Measurements from ENCODE around the gene PTCD3.

Gene PTCD3

GRCh38 chr2:86123328-86123925, 17.4 kb downstream of the PTCD3 start:
- no peaks in the 10 kb centered on the region for H3K4me1 ChIP-seq (ENCODE audit: control insufficient read depth, insufficient read depth, low read length)
- ChIA-PET CTCF (no interaction called here), POLR2A (no interaction called here)
- no peak for TF ChIP-seq ZNF426 (tag by site-specific recombination; IDR thresholded peaks at IDR 0.05)
- TF ChIP-seq SCRT2 (tag by site-specific recombination; IDR thresholded peaks at IDR 0.05): peak; percentile 67
- no peak overlapping the region for H3K27ac ChIP-seq (ENCODE audit: extremely low read depth, low read depth, low read length)
- H3K36me3 ChIP-seq (ENCODE audit: control insufficient read depth in 2 of 2, insufficient read depth in 1 of 2, low read length in 2 of 2): peaks cover 88 to 100% of the 10 kb centered on the region in 2 experiments
- no peak overlapping the region for H3K4me3 ChIP-seq (ENCODE audit: low read depth, low read length)
- H3K9me3 ChIP-seq (ENCODE audit: control insufficient read depth, insufficient read depth, low read depth, low read length): no peaks in the 10 kb centered on the region

- Histone ChIP-seq H3K4me3 (ENCODE audit: low read depth, low read length) (no peak overlapping the region), H3K36me3 (ENCODE audit: control insufficient read depth in 2 of 2, insufficient read depth in 1 of 2, low read length in 2 of 2) (peaks cover 88 to 100% of the 10 kb centered on the region in 2 experiments), H3K27ac (ENCODE audit: extremely low read depth, low read depth, low read length) (no peak overlapping the region), H3K9me3 (ENCODE audit: control insufficient read depth, insufficient read depth, low read depth, low read length) (no peaks in the 10 kb centered on the region), H3K4me1 (ENCODE audit: control insufficient read depth, insufficient read depth, low read length) (no peaks in the 10 kb centered on the region)
- TF ChIP-seq SP3 (tag by site-specific recombination; IDR thresholded peaks at IDR 0.05) (no peak), PRDM6 (tag by site-specific recombination; IDR thresholded peaks at IDR 0.05) (peak; percentile 63)
- ChIA-PET CTCF (no interaction called here), POLR2A (no interaction called here)
Observed at GRCh38 chr2:86124683-86125082, 18.6 kb downstream of the PTCD3 start.

- ChIA-PET CTCF (interaction anchor here (1.0 kb wide), 1 partner anchor 307 kb away, joined by 3 read pairs; no protein-coding TSS in a partner anchor), POLR2A (interaction anchor here (2.0 kb wide), 1 partner anchor 29 kb away, joined by 4 read pairs; the partner anchor contains the start of genes POLR1A and PTCD3)
- Histone ChIP-seq H3K4me1 (ENCODE audit: control insufficient read depth, insufficient read depth, low read length) (no peaks in the 10 kb centered on the region), H3K36me3 (ENCODE audit: control insufficient read depth in 2 of 2, insufficient read depth in 1 of 2, low read length in 2 of 2) (peaks cover 81 to 100% of the 10 kb centered on the region in 2 experiments), H3K9me3 (ENCODE audit: control insufficient read depth, insufficient read depth, low read depth, low read length) (no peaks in the 10 kb centered on the region), H3K4me3 (ENCODE audit: low read depth, low read length) (no peak overlapping the region), H3K27ac (ENCODE audit: extremely low read depth, low read depth, low read length) (no peak overlapping the region)
- TF ChIP-seq ZNF19 (tag by site-specific recombination; IDR thresholded peaks at IDR 0.05; ENCODE audit: low read depth): no peak
- TF ChIP-seq GFI1B (tag by site-specific recombination; IDR thresholded peaks at IDR 0.05): no peak
- TF ChIP-seq ZNF654 (tag by site-specific recombination; IDR thresholded peaks at IDR 0.05; ENCODE audit: low read depth): no peak
- TF ChIP-seq ZFHX2 (tag by site-specific recombination; conservative IDR thresholded peaks at IDR 0.05): no peak
- TF ChIP-seq ZNF580 (tag by site-specific recombination; IDR thresholded peaks at IDR 0.05): no peak
- no peak for TF ChIP-seq SP2 (tag by site-specific recombination; IDR thresholded peaks at IDR 0.05)
- no peak for TF ChIP-seq ZNF623 (tag by site-specific recombination; IDR thresholded peaks at IDR 0.05)
- no peak for TF ChIP-seq TSHZ1 (tag by site-specific recombination; IDR thresholded peaks at IDR 0.05; ENCODE audit: borderline replicate concordance)
- no peak for TF ChIP-seq SETDB1 (IDR thresholded peaks at IDR 0.05; ENCODE audit: insufficient read length, low read length)
- no peak for TF ChIP-seq ZNF112 (tag by site-specific recombination; IDR thresholded peaks at IDR 0.05)
Observed at GRCh38 chr2:86134709-86135108, 28.7 kb downstream of the PTCD3 start.

All from HEK293 (cell line).